C1 segment of cervical spinal cord (tissue), 14 donors: ENCODE measurements around the gene VRK2.

Experiments
- DNase-seq, 14 donors: peaks; one replicate each; lab custom pipeline; 2025; lab: John Stamatoyannopoulos, UW

VRK2 gene

DNA sequence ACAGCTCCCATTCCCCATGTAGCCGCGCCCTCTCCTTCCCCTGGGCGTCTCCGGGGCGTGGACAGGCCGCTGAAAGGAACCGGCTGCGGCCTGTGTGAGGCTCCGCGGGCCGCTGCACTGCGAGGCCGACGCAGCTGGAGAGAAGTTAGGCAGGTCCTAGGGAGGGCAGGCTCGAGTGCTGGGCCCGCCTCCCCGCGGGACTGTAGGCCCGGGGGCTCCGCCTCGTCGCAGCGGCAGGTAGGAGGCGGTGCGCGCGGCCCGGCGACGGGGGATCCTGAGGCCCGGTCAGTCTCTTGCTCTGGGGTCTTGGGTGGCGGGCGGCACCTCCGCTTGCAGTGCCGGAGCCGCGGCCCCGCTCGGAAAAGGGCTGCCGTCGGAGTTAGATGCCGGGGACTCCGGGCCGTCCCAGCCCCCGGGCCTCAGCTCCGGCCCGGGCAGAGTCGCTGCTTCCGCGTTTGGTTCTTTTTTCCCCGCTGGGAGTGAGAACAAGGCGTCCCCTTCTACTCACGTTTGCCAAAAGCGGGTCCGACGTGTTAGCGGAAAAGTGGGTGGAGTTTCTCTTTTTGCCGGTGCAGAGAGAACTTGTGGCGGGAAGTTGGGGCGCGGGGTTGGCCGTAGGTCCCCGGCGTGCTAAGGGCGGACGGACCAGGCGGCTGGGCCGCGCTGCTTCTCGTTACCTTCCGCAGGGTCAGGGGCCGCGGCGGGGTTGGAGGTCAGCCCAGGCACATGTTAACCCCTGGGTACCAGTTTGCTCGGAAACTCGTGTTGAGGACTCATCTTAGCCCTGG is at the start of gene VRK2:
TSS of gene VRK2 (plus strand) at position 222 of the 788 bp plus-strand sequence. CDS start 2,026 bp downstream, outside the sequence.
- peak in 12 of 14 donors; percentile 25 to 83 (median 70) for DNase-seq

DNA sequence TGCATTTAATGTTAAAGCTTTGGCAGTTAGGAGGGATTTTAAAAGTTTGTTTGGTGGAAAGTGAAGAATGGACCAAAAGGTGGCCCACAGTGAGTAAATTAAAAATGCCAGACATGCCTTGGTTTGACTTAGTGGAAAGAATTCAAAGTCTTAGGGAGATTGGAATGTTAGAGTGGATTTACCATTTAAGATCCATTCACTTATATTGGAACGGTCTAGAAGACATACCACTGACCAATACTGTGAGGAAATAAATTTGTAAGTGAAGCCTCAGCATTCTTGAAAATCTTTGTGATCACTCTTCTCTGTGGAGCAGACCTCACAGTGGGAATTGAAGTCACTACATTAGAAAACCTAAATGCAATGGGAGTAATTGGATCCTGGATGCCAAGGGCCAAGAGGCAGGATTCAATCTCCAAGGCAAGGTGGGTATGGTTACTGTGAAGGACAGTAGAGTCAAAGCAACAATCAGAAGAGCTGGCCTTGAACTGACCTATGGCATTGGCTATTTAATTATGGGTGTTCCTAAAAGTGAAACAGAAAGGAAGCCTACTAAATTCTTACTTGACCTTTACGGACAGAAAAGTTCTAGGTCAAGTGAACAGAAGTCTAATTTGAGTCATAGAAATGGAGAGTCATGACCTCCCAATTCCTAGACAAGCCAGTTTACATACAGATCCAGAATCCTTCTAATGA is 40.2 kb upstream of the VRK2 start:
- no peak for DNase-seq

DNA sequence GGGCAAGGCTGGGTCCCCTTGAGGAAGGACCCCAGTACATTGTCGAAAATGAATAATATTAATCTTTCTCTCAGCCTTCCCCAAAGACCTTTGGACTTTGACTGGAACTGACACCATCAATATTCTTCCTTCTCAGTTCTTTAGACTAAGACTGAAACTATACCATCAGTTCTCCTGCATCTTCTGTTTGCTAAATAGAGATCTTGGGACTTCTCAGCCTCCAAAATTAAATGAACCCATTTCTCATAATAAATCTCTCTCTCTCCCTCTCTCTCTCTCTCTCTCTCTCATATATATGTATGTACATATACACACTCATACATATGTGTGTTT is 39.7 kb upstream of the VRK2 start:
- DNase-seq: no peak

DNA sequence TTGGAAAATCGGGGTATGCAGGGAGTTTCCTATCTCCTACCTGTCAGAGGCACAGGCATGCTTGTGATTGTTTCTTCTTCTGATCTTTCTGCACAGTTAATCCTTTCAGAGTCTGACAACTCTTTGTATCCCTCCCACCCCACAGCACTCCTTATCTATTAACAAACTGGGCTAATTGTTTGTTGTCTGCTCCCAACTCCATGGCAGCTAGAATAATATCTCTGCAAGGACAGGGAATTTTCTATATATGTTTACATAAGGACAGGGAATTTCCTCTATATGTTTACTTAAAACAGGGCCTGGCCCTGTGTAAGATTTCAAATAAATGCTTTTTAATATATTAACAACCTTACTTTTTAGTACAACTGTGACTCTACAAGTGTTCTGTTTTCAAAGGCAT is 36.0 kb upstream of the VRK2 start:
- DNase-seq: no peak

DNA sequence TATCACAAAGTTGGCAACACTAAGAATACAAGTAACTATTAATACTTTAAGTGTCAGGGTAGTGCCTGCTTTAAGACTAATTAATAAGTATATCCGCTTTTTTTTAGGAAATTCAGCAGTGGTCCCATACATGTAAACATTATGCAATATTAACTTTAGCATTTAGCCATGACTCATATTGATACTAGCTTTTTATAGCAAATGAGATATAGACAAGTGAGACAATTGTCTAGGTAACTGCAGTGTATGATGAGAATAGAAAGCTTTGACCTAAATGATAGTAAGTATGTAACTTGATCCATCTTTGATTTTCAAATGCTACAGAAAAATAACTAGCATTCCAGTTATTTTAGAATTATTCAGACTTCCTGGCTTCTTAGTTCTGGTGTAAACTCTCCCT is 27.4 kb upstream of the VRK2 start:
- DNase-seq: no peak

DNA sequence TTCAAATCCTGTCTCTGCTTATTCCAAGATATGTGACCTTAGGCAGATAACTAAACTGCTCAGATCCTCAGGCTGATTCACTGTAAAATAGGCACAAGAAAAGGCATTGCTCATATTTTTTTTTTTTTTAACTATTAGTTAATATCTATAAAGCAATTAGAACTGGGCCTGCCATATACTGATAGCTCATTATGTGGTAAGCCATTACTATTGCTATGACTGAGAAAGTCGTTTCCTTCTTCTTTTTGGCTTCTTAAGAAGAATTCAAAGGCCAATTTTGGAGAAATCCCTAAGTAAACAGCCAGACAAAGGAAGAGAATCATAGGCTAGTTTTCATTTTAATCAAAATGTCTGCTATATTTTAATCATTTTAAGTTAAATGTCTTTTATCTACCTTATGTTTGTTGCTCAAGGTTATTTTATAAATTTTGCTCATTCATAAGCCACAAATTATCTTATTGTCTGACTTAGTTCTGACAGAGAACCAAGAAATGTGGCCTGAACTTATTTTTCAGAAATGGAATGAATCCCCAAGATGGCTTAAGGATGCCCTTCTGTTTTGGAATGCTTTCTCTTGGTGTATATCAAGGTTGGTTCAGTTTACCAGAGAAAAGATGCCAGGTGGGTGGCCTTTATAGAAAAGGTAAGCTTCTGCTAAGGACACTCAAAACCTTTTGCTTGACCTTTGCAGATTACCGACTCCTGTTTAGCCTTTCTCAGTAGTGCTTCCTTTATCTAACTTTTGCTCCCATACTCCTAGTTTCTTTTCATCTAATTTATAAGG is 21.3 kb upstream of the VRK2 start:
- DNase-seq: no peak

DNA sequence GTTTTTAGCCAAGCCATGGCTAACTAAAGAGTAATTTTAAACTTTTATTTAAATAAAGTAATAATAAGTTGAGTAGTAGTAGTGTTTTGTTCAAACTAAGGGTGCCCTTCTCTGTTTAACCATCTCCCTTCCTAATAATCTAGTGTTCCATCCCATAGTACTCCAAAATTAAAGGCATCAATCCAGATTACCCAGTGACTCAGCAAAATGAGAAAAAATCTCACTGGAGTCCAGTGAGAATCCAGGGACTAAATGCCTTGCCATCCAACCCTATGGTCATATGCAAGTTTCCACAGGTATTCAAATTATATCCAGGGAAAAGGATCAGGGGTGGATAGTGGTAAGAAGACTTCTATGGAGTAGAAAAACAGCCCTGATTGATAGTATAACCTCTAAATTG is 19.6 kb upstream of the VRK2 start:
- DNase-seq: no peak

DNA sequence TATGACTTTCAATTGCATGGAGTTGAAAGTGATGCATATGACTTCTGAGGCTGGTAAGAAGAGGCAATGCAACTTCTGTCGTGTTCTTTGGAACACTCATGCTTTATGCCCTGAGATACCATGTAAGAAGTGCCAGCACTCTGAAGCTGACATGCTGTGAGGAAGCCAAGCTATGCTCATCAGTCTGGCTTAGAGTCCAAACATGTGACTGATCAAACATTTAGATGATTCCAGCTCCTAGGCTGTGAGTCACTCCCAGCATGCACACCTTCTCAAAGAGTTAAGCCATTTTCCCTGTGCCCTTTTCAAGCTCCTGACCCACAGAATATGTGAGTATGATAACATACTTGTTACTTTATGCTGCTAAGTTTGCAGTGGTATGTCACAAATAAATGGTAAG is 15.8 kb upstream of the VRK2 start:
- no peak for DNase-seq

DNA sequence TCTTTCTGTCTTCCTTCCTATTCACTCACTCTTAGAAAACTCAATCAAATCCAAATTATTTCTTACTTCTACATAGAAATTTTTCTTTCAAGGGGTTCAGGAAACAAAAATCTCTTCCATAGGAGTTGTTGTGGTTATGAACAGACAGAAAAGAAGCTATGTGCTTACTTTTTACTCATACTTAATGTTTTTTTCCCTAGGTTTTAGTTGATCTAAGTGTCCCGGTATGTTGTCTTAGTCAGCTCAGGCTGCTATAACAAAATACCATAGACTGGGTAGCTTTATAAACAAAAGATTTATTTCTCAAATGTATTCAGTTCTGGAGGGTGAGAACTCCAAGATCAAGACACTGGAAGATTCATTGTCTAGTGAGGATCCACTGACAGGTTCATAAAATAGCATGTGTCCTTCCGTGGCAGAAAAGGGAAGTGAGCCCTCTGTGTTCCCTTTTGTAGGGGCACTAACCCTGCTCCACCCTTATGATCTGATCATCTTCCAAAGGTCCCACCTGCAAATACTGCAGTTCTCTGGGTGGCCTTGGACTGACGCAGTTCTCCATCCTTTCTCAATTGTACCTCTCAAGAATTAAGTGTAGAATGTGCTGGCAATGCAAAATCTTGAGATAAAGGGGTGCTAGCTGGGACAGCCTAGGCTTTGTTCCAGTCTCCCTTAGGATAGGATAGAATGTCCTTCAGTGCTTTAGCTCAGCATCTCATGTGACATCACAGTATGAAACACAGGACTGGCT is 14.4 kb upstream of the VRK2 start:
- DNase-seq: no peak

DNA sequence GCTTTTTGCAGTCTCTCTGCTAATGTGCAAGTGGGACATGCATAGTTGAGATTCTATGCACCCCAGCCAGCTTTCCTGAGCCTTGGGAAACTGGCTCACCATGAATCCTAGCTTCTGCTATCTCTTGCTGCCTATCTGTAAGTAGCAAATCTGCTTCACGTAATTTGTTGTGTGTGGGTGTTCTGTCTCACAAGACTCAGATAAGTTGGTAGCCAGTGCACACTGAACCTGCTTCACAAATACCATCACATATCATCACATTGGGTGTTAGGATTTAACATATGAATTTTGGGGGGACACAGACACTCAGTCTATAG is 13.9 kb upstream of the VRK2 start:
- DNase-seq: no peak

DNA sequence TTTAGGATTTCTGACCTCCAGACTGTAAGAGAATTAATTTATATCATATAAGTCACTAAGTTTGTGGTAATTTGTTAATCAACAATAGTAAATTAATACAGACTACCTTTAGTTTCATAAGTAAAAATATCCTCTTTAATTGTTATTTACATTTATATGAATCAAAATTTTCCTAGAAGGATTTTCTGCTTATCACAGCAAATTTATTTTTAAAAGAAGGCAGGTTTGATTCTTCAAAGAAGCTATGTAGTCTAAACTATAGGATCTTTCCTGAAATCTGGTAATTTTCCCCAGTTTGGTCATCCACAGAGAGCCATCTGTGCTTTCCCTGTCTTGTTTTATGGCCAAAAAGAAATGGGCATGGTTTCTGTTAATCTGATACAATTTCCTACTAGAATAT is 13.1 kb upstream of the VRK2 start:
- DNase-seq: no peak

DNA sequence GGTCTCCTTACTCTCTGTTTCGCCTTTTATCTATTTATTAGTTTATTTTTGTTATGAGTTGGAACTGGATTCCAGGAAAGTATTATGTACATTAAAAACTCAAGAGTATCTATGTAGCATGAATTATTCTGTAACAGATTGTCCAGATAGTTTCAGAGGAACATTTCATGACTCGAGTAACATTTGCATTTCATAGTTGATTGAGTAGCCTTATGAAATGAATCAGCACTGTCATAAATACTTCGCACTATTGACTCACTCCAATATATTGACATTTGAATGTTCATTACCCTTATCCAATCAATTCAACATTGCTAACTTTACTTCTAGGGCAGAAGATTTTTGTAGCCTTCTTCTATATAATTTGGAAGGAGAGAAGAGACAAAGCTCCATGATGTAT is 11.3 kb upstream of the VRK2 start:
- no peak for DNase-seq

DNA sequence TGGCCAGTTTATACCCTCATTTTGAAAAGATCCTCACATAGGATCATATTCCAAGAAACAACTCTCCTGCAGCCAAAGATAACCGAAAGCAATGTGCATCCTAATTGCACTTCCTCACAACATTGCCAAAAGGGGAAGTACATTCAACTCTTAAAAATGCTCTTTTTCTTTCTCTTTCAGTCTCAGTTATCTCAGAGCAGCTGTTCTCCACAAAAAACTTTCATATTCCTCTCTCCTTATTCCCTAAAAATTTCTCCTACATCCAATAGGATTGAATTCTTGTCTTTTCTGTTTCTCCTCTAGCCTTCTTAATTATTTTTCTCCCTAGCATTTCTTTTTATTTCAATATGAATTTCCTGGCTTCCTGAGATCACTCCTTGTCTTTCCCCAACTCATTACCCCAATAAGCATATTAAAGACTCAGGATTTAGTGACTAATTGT is 7.4 kb upstream of the VRK2 start:
- DNase-seq: no peak

DNA sequence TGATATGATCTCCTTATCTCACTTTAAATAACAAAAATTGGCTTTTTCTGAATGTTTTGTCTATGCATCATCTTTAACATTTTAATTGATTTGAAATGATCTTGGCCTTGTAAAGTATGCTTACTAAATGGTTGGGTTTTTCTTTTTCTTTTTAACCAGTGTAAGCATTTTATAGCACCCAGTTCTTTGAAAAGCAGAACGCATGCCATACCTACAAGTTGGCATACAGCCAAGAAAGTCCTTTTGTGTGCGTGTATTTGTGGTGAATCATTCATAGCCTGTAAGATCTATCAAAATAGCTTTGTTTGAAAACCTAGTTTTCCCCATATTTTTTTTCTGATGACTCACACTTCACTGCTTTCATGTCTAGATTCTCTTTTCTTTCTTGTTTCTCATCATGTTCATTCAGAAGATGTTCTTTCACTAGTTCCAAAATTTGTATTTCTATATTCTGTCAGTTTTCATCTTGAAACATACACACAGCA is 4.1 kb upstream of the VRK2 start:
- DNase-seq: no peak

DNA sequence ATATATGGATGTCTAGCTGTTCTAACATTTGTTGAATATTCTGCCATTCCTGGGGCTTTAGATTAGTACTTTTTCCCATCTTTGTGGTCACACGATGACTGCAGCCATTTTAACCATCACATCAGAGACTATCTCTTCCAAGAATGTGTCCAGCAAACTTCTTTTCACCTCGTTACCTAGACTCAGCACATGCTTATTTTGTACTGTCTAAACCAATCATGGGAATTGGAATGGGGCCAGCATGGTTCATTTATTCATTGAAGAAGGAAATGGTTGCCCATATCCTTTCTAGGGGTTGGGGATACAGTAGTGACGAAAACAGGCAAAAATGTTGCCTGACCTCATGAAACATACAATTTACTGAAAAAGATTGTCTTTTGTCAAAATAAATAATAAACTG is 2.5 kb upstream of the VRK2 start:
- DNase-seq: no peak

DNA sequence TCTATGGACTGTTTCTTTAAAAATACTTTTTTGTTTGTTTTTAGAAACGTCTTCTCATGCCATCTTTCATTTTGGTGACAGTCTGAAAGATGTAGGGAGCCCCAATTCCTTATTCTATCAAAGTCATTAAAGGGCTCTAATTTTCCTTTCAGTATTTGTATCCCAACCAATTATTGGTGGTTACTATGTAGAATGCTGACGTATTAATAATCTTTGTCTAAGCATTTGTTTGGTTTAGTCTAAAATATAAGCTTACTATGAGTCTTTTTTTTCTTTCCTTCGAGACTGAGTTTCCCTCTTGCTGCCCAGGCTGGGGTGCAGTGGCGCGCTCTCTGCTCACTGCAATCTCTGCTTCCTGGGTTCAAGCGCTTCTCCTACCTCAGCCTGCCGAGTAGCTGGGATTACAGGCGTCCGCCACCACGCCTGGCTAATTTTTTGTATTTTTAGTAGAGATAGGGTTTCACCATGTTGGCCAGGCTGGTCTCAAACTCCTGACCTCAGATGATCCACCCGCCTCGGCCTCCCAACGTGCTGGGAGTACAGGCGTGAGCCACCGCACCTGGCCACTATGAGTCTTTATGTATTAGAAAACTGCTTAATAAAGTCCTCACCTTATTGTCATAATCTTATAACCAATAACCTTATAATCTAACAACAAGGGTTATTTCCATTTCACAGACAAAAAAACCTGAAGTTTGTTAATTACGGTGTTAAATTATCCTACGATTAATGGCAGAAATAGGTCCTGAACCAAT is 849 bp upstream of the VRK2 start:
- DNase-seq: no peak

DNA sequence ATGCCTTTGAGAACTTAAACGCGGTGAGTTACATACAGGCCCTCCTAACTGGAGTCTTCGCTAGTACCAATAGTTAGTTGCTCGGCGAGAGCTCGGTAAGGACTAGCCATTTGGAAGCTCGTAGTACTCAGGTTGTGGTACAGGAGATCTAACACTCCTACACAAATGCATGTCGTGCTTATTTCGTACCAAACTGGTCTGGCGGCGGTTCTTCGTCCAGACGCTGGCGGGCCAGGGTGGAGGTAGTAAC is 346 bp upstream of the VRK2 start:
- DNase-seq: no peak

DNA sequence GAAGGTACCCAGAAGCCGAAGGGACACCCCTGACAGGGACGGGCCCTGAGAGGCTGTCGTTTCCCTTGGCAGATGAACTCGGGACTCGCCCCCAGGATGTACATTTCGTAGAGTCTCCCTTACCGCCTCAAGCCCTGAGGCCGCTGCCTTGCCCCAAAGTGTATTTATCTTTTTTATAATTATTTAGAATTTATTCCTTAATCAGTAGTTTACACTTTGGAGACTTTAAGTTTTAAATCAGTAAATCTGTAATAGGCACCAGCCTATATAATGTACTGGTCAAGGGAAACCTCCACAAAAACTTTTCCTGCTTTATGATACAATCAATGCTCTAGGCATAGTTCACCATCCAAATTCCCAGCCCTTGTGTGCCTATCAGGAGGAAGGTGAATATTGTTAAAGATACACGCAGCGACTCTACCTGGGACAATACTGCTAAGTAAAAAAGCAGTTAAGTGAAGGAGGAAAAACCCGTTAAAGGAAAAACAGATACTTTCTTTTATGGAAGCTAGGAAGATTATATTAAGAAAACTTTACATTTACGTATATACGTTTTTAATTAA is 848 bp downstream of the VRK2 start:
- peak in 1 of 14 donors; percentile 71 for DNase-seq

DNA sequence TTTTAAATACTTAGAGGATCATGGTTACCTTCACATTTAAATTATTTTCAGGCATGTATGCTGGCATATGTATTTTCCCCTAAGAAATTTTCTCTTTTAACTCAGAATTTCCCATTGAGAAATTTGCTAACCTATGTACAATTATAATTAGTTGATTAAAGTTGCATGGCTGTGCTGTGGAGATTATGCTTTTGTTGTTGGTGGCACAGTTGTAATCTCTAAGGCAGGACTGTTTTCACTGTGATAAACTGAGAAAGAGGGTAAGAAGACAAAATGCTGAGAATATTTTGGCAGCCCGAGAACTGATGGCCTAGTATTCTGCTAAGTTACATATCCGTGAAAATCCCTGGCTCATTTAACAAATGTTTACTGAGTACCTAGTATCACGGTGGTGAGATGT is 1.4 kb downstream of the VRK2 start:
- DNase-seq: no peak

DNA sequence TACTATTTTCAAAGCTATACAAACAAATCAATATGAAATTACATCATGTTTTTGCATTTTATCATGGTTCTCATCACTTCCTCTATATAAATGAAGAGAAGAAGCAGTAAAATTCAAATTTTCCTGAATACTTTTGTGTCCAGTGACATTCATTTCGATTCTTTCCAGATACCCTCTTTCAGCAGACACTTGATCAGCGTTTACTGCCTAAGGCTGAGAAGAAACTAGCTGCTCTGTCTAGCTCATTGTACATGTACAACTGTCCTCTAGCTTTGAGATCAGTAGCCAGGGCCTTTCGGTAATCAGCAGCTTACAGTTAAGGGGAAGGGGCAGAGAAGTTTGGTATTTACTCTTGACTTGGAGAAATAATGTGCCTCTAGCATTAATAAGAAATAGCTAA is 4.8 kb downstream of the VRK2 start:
- peak in 1 of 14 donors; percentile 1 for DNase-seq

DNA sequence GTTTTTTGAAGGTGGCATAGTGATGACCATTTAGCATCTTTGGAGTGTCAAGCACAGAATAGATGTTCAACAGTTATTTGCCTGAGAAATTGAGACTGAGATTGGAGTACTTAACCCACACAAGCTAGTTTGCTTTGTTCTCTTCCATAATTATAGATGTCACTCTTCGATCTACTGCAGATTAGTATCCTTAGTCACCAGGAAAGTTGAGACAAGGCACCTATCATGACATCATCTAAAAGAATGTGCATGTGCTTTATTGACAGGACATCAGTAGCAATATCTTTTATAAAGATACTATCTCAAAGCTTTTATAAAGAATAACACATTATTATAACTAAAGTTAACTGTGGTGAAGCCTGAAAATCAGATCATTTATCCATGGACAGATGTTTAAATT is 6.4 kb downstream of the VRK2 start:
- DNase-seq: no peak
